ENCODE results near the gene NELFB.

GRCh38 chr9:137227853-137228505 lies 27.1 kb upstream of the NELFB start:
- TF ChIP-seq POLR2A (IDR thresholded peaks at IDR 0.05) = no peak
- TF ChIP-seq, protein P1, sequence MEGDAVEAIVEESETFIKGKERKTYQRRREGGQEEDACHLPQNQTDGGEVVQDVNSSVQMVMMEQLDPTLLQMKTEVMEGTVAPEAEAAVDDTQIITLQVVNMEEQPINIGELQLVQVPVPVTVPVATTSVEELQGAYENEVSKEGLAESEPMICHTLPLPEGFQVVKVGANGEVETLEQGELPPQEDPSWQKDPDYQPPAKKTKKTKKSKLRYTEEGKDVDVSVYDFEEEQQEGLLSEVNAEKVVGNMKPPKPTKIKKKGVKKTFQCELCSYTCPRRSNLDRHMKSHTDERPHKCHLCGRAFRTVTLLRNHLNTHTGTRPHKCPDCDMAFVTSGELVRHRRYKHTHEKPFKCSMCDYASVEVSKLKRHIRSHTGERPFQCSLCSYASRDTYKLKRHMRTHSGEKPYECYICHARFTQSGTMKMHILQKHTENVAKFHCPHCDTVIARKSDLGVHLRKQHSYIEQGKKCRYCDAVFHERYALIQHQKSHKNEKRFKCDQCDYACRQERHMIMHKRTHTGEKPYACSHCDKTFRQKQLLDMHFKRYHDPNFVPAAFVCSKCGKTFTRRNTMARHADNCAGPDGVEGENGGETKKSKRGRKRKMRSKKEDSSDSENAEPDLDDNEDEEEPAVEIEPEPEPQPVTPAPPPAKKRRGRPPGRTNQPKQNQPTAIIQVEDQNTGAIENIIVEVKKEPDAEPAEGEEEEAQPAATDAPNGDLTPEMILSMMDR (IDR thresholded peaks at IDR 0.05) = no peak

Measured in thyroid gland (tissue), 4 donors.